NT2/D1 (cell line): ENCODE measurements around the gene GM2A.

ENCODE experiments used
- YY1 ChIP-seq: IDR thresholded peaks from 2 replicates; pipeline ENCODE4 v1.6.1; 2011; ENCODE audit not compliant: insufficient read length, insufficient read depth
- ZNF274 ChIP-seq: IDR thresholded peaks from 2 replicates; pipeline ENCODE4 v1.6.1; 2011; ENCODE audit warnings: mild to moderate bottlenecking, low read depth, low read length

GRCh38 chr5:151204051-151204450, 48.9 kb upstream of the GM2A start:
- TF ChIP-seq YY1 (no peak), ZNF274 (no peak)
